ENCODE measurements around the gene ADGRG4. TPM values are rescaled to one million over a fixed set of nuclear protein-coding genes. Genes with fewer than 3 reads are reported as not detected.

ADGRG4 gene
- total RNA-seq, 2 experiments from 2014 or later = not detected

DNA sequence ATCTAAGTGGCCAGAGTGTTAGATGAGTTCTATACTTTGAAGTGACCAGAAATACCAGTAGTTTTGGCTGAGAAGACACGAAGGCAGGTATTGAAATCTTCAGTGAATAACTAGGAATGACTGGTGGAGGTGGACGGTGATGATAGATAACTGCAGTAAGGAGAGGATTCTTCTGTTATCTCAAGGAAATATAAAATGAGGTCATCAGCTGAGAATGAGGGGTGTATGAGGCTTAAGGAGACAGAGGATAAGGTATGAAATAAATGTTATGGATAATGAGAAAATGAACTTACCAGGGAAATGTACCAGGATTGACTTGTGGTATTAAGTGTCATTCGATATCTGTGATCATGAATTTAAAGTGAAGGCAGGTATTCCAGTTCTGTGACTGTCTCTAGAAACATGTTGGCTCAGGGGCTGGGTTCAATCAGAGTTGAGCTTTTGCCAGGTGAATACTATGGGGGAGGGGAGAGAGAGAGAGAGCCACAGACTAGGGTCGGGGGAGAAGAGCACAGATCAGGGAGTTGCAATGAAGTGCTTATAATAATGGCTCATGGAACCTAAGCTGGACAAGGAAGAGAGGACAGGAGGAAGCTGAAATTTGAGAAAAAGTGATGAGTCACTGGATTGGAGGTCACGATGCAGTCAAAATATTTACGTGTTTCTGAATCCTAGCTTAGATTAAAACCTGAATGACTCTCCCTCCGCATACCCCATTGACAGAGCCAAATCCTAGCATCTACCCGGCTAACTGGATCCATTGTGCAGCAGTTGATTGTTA lies 149.5 kb downstream of the ADGRG4 start:
- POLR2A ChIA-PET = no interaction called here
- ATAC-seq = no peak
- Mint-ChIP-seq H3K27ac (no peak overlapping the region), H3K4me1 (ENCODE audit: low read depth) (no peaks in the 10 kb centered on the region), H3K9me3 (ENCODE audit: insufficient read depth) (no peaks in the 10 kb centered on the region), H3K27me3 (ENCODE audit: low read depth) (no peaks in the 10 kb centered on the region), H3K36me3 (ENCODE audit: low read depth) (no peaks in the 10 kb centered on the region), H3K4me3 (no peak overlapping the region)
- DNase-seq = no peak
- CTCF ChIA-PET = interaction anchor here (0.6 kb wide), 1 partner anchor 346 kb away, joined by 3 read pairs; no protein-coding TSS in a partner anchor

DNA sequence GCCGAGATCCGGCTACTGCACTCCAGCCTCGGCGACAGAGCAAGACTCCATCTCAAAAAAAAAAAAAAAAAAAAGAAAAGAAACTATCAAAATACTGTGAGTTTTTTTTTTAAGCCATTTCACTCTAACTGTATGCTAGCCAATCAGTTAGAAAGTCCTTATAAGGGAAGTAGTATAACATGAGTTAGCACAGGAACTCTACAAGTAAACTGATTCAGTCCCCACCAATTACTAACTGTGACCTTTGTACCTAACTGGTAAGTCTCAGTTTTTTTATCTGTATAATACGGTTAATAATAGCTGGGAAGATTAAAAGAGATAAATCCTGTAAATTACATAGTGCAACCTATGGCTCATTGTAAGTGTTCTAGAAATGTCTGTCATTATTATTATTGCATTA lies 151.9 kb downstream of the ADGRG4 start:
- Mint-ChIP-seq H3K4me3 (no peak overlapping the region), H3K27me3 (ENCODE audit: low read depth) (no peaks in the 10 kb centered on the region), H3K4me1 (ENCODE audit: low read depth) (no peaks in the 10 kb centered on the region), H3K27ac (no peak overlapping the region), H3K36me3 (ENCODE audit: low read depth) (no peaks in the 10 kb centered on the region), H3K9me3 (ENCODE audit: insufficient read depth) (no peaks in the 10 kb centered on the region)
- DNase-seq (no peak), ATAC-seq (no peak)
- ChIA-PET POLR2A (no interaction called here), CTCF (interaction anchor here (0.8 kb wide), 1 partner anchor 125 kb away, joined by 3 read pairs; no protein-coding TSS in a partner anchor)

DNA sequence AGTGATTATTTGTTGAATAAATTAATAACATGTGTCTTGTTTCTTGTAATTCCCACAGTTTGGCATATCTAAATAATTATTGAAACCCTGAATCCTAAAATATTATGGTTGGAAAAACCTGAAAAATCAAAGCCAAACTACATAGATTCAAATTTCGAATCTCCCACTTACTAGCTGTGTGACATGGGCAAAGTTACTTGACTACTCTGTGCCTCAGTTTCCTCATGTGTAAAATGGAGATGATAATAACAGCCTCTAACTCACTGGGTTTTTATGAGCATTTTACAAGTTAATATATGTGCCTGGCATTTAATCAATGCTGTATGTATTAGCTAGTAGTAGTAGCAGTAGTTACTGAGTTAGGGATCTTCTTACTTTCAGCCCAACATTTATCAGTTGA lies 152.4 kb downstream of the ADGRG4 start:
- no peaks in the 10 kb centered on the region for H3K4me1 Mint-ChIP-seq (ENCODE audit: low read depth)
- ChIA-PET CTCF (interaction anchor here (0.8 kb wide), 1 partner anchor 125 kb away, joined by 3 read pairs; no protein-coding TSS in a partner anchor), POLR2A (no interaction called here)
- H3K36me3 Mint-ChIP-seq (ENCODE audit: low read depth) = no peaks in the 10 kb centered on the region
- no peak for DNase-seq
- H3K4me3 Mint-ChIP-seq = no peak overlapping the region
- no peak overlapping the region for H3K27ac Mint-ChIP-seq
- ATAC-seq = no peak
- no peaks in the 10 kb centered on the region for H3K9me3 Mint-ChIP-seq (ENCODE audit: insufficient read depth)
- H3K27me3 Mint-ChIP-seq (ENCODE audit: low read depth) = peaks cover under 1% of the 10 kb centered on the region

DNA sequence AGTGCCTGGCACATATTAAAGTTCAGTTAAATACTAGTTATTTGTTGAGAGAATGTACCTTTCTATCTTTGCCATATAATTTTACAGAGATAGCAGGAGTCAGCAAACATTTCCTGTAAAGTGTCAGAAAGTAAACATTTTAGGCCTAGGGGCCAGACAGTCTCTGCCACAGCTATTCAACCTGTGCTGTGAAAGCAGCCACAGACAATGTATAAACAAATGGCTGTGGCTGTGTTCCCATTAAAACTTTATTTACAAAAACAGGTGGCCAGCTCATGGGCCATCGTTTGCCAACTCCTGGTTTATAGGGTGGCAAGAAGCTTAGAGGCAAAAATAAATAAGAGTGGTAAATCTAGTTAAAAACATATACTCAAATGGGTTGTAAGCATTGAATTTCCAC lies 153.0 kb downstream of the ADGRG4 start:
- Mint-ChIP-seq H3K36me3 (ENCODE audit: low read depth) (no peaks in the 10 kb centered on the region), H3K4me1 (ENCODE audit: low read depth) (no peaks in the 10 kb centered on the region), H3K9me3 (ENCODE audit: insufficient read depth) (no peaks in the 10 kb centered on the region), H3K4me3 (no peak overlapping the region), H3K27ac (no peak overlapping the region), H3K27me3 (ENCODE audit: low read depth) (peaks cover 1% of the 10 kb centered on the region)
- DNase-seq (no peak), ATAC-seq (no peak)
- ChIA-PET CTCF (no interaction called here), POLR2A (no interaction called here)

DNA sequence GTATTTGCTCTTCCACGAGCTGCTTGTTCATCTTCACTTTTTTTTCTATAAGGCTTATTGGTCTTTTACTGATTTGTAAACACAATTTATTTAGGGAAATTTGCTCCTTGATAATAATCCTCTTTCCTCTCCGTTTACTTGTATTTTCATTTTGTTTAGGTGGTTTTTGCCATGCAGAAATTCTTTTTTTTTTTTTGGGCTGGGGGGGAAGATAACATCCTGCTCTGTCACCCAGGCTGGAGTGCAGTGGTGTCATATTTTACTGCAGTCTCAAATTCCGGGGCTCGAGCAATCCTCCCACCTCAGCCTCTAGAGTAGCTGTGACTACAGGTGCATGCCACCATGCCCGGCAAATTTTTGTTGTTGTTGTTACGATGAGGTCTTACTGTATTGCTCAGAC lies 155.4 kb downstream of the ADGRG4 start:
- H3K36me3 Mint-ChIP-seq (ENCODE audit: low read depth) = no peaks in the 10 kb centered on the region
- H3K4me3 Mint-ChIP-seq = no peak overlapping the region
- H3K4me1 Mint-ChIP-seq (ENCODE audit: low read depth) = no peaks in the 10 kb centered on the region
- ATAC-seq (no peak), DNase-seq (no peak)
- H3K27me3 Mint-ChIP-seq (ENCODE audit: low read depth) = peaks cover 3% of the 10 kb centered on the region
- CTCF ChIA-PET = interaction anchor here (0.7 kb wide), 1 partner anchor 101 kb away, joined by 4 read pairs; no protein-coding TSS in a partner anchor
- no peaks in the 10 kb centered on the region for H3K9me3 Mint-ChIP-seq (ENCODE audit: insufficient read depth)
- POLR2A ChIA-PET = no interaction called here
- no peak overlapping the region for H3K27ac Mint-ChIP-seq

DNA sequence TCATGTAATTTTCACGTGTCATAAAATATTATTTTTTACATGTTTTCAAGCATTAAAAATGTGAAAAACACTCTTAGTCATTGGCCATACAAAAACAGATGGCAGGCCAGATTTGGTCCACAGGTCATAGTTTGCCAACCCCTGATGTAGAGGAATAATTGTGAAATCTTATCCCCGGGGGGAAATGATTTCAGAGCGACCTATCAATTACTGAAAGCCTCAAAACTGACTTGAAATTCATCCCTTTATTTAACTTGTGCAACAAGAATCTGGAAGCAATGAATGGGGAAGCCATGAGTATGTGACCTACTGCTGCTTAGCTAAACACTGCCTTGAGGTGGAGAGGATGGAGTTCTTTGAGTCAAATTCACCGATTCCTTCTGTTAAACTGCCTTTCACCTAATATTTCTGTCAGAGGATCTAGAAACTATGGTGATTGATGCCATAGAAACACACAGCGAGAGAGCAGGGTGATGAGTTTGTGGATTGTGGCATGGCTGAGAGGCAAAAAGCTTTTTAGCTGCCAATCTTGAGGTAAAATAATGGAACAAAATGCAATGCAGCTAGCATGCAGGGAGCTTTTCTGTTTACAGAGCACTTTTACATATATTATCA lies 156.6 kb downstream of the ADGRG4 start:
- no peak for DNase-seq
- no peaks in the 10 kb centered on the region for H3K4me1 Mint-ChIP-seq (ENCODE audit: low read depth)
- ChIA-PET POLR2A (no interaction called here), CTCF (no interaction called here)
- H3K4me3 Mint-ChIP-seq = no peak overlapping the region
- no peak overlapping the region for H3K27ac Mint-ChIP-seq
- no peaks in the 10 kb centered on the region for H3K9me3 Mint-ChIP-seq (ENCODE audit: insufficient read depth)
- H3K36me3 Mint-ChIP-seq (ENCODE audit: low read depth) = no peaks in the 10 kb centered on the region
- peaks cover 6% of the 10 kb centered on the region for H3K27me3 Mint-ChIP-seq (ENCODE audit: low read depth)
- ATAC-seq = no peak

DNA sequence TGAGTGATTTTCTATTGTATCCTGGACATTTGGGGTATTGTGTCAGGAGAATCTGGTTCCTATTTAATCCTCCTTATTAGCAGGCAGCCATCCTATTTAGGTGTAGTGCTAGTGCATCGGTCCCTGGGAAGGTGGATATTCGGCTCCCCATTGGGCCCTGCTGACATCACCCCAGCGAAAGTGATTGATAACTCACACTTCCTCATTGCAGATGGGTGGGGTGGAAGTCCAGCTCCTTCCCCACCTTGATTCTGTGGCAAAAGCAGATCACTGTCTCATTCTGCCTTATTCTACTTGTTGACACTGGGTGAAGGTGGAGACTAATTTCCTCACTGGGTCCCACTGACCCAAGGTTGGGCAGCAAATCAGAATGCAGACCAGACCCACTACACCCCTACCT lies 163.8 kb downstream of the ADGRG4 start:
- peaks cover 13% of the 10 kb centered on the region for H3K27me3 Mint-ChIP-seq (ENCODE audit: low read depth)

More for the DNA sequence above, 163.8 kb downstream of the ADGRG4 start:
- no peak overlapping the region for H3K4me3 Mint-ChIP-seq
- H3K4me1 Mint-ChIP-seq (ENCODE audit: low read depth) = no peaks in the 10 kb centered on the region
- DNase-seq = no peak
- H3K9me3 Mint-ChIP-seq (ENCODE audit: insufficient read depth) = no peaks in the 10 kb centered on the region
- no peak for ATAC-seq
- CTCF ChIA-PET = no interaction called here
- POLR2A ChIA-PET = no interaction called here
- no peak overlapping the region for H3K27ac Mint-ChIP-seq
- H3K36me3 Mint-ChIP-seq (ENCODE audit: low read depth) = no peaks in the 10 kb centered on the region

Other genes starting within 250 kb of the ADGRG4 start
- 10 to 100 TPM; 12.6 to 14.4 TPM for gene FHL1, start 153.4 kb upstream of the ADGRG4 start, total RNA-seq
- gene MAP7D3, start 49.6 kb upstream of the ADGRG4 start, total RNA-seq = 10 to 100 TPM; 12.2 to 13.3 TPM
- gene BRS3, start 187.0 kb downstream of the ADGRG4 start, total RNA-seq = not detected
- gene HTATSF1, start 196.6 kb downstream of the ADGRG4 start, total RNA-seq = 10 to 100 TPM; 93.6 to 96.2 TPM
- not detected for gene VGLL1, start 231.3 kb downstream of the ADGRG4 start, total RNA-seq

All from activated CD8-positive, alpha-beta T cell treated with anti-CD3 and anti-CD28 coated beads, Interleukin-2, amount 10 ng/mL, durations not matched to agents 7 days and 5 days (primary cell).